Karpas-422 (cell line): ENCODE measurements around the gene PDK2. TPM values are rescaled to one million over a fixed set of nuclear protein-coding genes. Genes with fewer than 3 reads are reported as not detected.

Experiments
- DNase-seq: peaks from one replicate; pipeline ENCODE4 v3.0.0-alpha.2; 2015
- H2AFZ ChIP-seq: fragments of 200-600 bp; sonication (generic); 2 replicates; pipeline ENCODE4 v1.6.1; 2014; ENCODE audit warnings: antibody characterized with exemption, low read length, mixed read lengths
- H3K27ac ChIP-seq: fragments of 200-600 bp; sonication (generic); 2 replicates; pipeline ENCODE4 v1.5.1; 2014; ENCODE audit warnings: mild to moderate bottlenecking, low read length, moderate library complexity
- H3K27me3 ChIP-seq: fragments of 200-600 bp; sonication (generic); 2 replicates; pipeline ENCODE4 v1.6.1; 2014; ENCODE audit warnings: low read length, mixed read lengths
- H3K36me3 ChIP-seq: fragments of 200-600 bp; sonication (generic); 2 replicates; pipeline ENCODE4 v1.6.1; 2014; ENCODE audit warnings: low read length, mixed read lengths; ENCODE audit not compliant: insufficient read depth
- H3K4me1 ChIP-seq: fragments of 200-600 bp; sonication (generic); 2 replicates; pipeline ENCODE4 v1.6.1; 2014; ENCODE audit warnings: mild to moderate bottlenecking, low read length, mixed read lengths
- H3K4me2 ChIP-seq: fragments of 200-600 bp; sonication (generic); 2 replicates; pipeline ENCODE4 v1.6.1; 2014; ENCODE audit warnings: low read length, low read depth, mild to moderate bottlenecking; ENCODE audit not compliant: poor library complexity, severe bottlenecking
- H3K4me3 ChIP-seq: fragments of 200-600 bp; sonication (generic); 2 replicates; pipeline ENCODE4 v1.5.1; 2014; ENCODE audit warnings: mild to moderate bottlenecking, antibody characterized with exemption, low read length, mixed read lengths
- H3K79me2 ChIP-seq: fragments of 200-600 bp; sonication (generic); 2 replicates; pipeline ENCODE4 v1.6.1; 2014; ENCODE audit warnings: mild to moderate bottlenecking, low read length, mixed read lengths
- H3K9ac ChIP-seq: fragments of 200-600 bp; sonication (generic); 2 replicates; pipeline ENCODE4 v1.6.0; 2014; ENCODE audit warnings: low read length
- H3K9me2 ChIP-seq: fragments of 200-600 bp; sonication (generic), shearing (Covaris generic); replicated peaks from 2 replicates; pipeline ENCODE4 v1.6.0; 2014; ENCODE audit warnings: mild to moderate bottlenecking, low read length, moderate library complexity; ENCODE audit not compliant: insufficient read depth
- H3K9me3 ChIP-seq: fragments of 300-700, 200-600 bp; sonication (generic); 2 replicates; pipeline ENCODE4 v1.6.1; 2014; ENCODE audit warnings: low read length, mixed read lengths
- H4K20me1 ChIP-seq: fragments of 200-600 bp; sonication (generic); 2 replicates; pipeline ENCODE4 v1.6.1; 2014; ENCODE audit warnings: mild to moderate bottlenecking, antibody characterized with exemption, low read length, low read depth; ENCODE audit not compliant: insufficient read depth
- total RNA-seq: library from RNA; depleted of rRNA; stranded (reverse); fragments of >200 nt; shearing (Covaris generic); gene quantifications from 2 replicates; pipeline ENCODE4 v1.2.3, GENCODE V29; 2014; ENCODE audit warnings: low replicate concordance

Gene PDK2
- total RNA-seq, 1 experiment from 2014 or later = not detected

DNA sequence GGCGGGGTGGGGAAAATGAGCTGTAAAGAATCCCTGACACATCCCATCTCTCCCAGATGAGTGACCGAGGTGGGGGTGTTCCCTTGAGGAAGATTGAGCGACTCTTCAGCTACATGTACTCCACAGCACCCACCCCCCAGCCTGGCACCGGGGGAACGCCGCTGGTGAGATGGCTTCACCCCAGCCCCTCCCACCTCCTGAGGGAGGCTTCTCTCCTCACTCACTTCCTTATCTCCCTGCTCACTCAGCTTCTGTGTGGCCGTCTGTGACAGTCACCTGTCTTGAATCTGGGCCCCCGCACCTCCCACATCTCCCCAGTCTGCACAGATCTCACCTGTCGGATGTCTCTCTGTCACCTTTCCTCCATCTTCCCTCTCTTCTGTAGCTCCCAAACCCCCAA, 13.4 kb downstream of the PDK2 start:
- Histone ChIP-seq H3K36me3 (no peaks in the 10 kb centered on the region), H3K27ac (no peak overlapping the region), H3K27me3 (no peaks in the 10 kb centered on the region), H3K9ac (no peak overlapping the region), H3K4me1 (no peaks in the 10 kb centered on the region), H4K20me1 (no peaks in the 10 kb centered on the region), H3K4me3 (no peak overlapping the region), H2AFZ (no peak overlapping the region), H3K4me2 (no peak overlapping the region), H3K79me2 (no peaks in the 10 kb centered on the region), H3K9me2 (no peaks in the 10 kb centered on the region), H3K9me3 (no peaks in the 10 kb centered on the region)
- DNase-seq = no peak

DNA sequence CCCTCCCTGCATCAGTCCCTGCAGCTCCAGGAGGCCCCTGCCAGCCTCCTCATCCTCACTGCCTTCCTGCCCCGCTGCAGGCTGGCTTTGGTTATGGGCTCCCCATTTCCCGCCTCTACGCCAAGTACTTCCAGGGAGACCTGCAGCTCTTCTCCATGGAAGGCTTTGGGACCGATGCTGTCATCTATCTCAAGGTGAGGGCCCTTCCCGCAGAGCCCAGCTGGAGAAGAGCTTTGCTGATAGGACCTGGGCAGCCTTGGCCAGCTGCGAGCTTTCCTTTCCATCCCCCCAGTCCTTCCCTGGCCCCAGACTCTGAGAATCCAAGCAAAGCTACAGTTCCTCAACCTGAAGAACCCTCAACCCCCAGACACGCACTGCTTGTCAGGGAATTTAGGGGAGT, 14.1 kb downstream of the PDK2 start:
- Histone ChIP-seq H4K20me1 (no peaks in the 10 kb centered on the region), H3K4me2 (no peak overlapping the region), H3K4me3 (no peak overlapping the region), H3K9me2 (no peaks in the 10 kb centered on the region), H3K27me3 (no peaks in the 10 kb centered on the region), H3K4me1 (no peaks in the 10 kb centered on the region), H3K9ac (no peak overlapping the region), H2AFZ (no peak overlapping the region), H3K27ac (no peak overlapping the region), H3K79me2 (no peaks in the 10 kb centered on the region), H3K9me3 (no peaks in the 10 kb centered on the region), H3K36me3 (no peaks in the 10 kb centered on the region)
- DNase-seq = no peak

DNA sequence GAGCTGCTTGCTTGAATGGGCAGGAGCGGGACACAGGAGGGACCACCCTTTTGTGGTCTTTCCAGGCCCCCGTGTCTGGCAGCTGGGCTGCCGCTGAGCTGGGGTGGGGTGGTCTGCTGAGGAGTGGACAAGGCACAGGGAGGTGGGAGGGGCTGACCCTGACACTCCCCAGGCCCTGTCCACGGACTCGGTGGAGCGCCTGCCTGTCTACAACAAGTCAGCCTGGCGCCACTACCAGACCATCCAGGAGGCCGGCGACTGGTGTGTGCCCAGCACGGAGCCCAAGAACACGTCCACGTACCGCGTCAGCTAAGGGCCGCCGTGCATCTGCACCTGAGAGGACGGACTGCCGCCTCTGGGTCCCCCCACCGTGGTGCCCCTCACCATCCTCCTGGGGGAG, 14.6 kb downstream of the PDK2 start:
- H3K9ac ChIP-seq = no peak overlapping the region
- H3K79me2 ChIP-seq = no peaks in the 10 kb centered on the region
- no peaks in the 10 kb centered on the region for H3K4me1 ChIP-seq
- H3K36me3 ChIP-seq = no peaks in the 10 kb centered on the region
- no peak overlapping the region for H2AFZ ChIP-seq
- H3K27me3 ChIP-seq = no peaks in the 10 kb centered on the region
- H3K4me2 ChIP-seq = no peak overlapping the region
- no peaks in the 10 kb centered on the region for H4K20me1 ChIP-seq
- H3K9me3 ChIP-seq = no peaks in the 10 kb centered on the region
- H3K4me3 ChIP-seq = no peak overlapping the region
- no peaks in the 10 kb centered on the region for H3K9me2 ChIP-seq
- H3K27ac ChIP-seq = no peak overlapping the region
- no peak for DNase-seq

DNA sequence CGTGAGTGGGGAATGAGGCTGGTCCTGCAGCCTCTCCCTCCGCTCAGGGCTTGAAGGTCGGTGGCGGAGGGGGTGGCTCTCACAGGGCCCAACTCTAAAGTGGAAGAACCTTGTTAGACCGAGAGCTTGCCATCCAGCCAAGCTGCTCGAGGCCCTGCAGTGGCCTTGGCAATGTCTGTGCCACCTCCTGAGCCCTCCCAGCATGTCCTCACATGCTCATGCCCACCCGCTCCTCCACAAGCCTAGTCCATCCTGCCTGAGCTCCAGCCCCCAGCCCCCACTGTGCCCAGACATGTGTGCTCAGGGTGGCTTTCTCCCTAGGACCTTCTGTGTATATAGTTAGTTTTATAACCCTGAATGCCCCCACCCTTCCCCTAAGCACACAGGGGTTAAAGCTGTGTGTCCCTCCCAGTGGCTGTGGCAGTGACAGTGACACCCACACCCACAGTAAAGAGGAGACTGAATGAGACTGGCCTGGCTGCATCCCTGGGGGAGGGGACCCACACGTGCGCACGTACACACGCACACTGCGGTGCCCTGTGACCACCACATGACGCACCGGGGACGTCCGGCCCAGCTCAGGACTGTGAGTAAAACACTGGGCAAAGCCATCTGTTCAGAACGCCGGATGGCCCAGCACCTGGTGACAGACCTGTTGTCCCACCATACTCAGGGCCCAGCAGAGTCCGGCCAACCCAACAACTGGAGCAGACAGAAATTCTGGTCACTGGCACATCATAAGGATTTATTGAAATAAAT, 15.6 kb downstream of the PDK2 start:
- no peak overlapping the region for H3K27ac ChIP-seq
- H4K20me1 ChIP-seq = no peaks in the 10 kb centered on the region
- no peaks in the 10 kb centered on the region for H3K27me3 ChIP-seq
- no peaks in the 10 kb centered on the region for H3K9me3 ChIP-seq
- H3K4me3 ChIP-seq = no peak overlapping the region
- no peak overlapping the region for H3K4me2 ChIP-seq
- no peak overlapping the region for H3K9ac ChIP-seq
- H3K79me2 ChIP-seq = no peaks in the 10 kb centered on the region
- H3K36me3 ChIP-seq = no peaks in the 10 kb centered on the region
- H3K9me2 ChIP-seq = no peaks in the 10 kb centered on the region
- H3K4me1 ChIP-seq = no peaks in the 10 kb centered on the region
- DNase-seq = no peak
- no peak overlapping the region for H2AFZ ChIP-seq

DNA sequence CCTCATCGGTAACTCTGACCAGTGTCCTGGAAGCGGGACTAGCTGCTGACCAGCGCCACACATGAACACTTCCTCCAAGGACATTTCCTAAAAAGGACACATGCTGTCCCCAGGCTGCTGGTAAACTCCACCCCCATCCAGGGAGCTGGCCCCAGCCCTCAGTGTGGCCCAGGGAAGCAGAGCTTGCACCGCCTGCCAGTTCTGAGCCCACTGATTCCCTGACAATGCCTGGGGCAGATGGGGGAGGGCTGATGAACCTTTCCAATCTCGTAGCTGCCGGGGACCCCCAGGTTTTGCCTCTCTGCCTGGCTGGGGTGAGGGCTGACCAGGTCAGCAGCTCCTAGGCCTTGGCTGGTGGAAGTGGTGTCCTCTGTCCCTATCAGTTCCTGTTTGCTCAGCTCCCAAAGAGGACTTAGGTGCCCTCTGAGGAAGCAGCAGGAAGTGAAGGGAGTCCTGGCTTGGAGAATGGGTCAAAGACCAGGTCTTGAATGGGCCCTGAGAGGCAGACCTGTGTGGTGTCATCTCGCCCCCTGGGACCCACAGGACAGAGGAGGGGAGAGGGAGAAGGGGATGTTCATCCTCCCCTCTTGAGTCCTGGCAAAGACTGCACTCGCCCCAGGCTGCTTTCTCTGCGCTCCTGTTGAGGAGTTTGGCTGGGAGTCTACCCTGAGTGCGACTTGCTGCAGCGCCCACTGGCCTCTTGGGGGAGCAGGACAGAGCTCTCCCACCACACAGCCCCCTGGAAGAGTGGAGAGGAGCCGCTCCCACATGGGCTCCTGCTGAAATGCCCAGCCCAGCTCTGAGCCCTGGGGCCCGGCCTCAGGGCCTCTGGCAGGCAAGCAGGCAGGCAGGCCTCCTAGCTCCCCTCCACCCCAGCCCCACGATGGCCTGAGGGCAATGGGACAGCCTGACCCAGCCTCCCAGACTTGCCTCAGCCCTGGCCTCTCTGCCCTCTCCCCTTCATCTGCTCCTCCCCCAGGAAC, 16.8 kb downstream of the PDK2 start:
- Histone ChIP-seq H4K20me1 (no peaks in the 10 kb centered on the region), H3K36me3 (no peaks in the 10 kb centered on the region), H3K9ac (no peak overlapping the region), H3K27ac (no peak overlapping the region), H3K79me2 (no peaks in the 10 kb centered on the region), H3K27me3 (no peaks in the 10 kb centered on the region), H3K4me1 (no peaks in the 10 kb centered on the region), H3K9me3 (no peaks in the 10 kb centered on the region), H3K4me2 (no peak overlapping the region), H2AFZ (no peak overlapping the region), H3K9me2 (no peaks in the 10 kb centered on the region), H3K4me3 (no peak overlapping the region)
- no peak for DNase-seq

DNA sequence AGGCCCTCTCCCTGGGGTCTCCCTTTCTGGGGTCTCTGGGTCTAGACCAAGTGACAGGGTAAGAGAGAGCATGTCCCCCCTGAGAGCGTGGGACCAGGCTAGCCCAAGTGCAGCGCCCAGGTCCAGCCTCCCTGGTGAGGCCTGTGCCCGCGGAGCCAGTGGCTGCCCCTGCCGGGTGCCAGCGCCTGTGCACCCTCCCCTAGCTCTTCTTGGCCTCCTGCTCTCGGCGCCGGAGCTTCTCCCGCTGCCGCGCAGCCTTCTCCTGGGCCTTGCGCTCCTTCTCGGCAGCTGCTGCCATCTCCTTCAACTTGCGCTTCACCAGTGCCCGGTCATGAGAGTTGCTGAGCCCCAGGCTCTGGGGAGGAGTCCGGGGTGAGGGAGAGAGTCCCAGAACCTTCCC, 17.5 kb downstream of the PDK2 start:
- Histone ChIP-seq H4K20me1 (no peaks in the 10 kb centered on the region), H3K9me3 (no peaks in the 10 kb centered on the region), H3K4me1 (no peaks in the 10 kb centered on the region), H3K36me3 (no peaks in the 10 kb centered on the region), H3K27me3 (no peaks in the 10 kb centered on the region), H3K79me2 (no peaks in the 10 kb centered on the region), H3K27ac (no peak overlapping the region), H3K4me2 (no peak overlapping the region), H3K9ac (no peak overlapping the region), H3K9me2 (no peaks in the 10 kb centered on the region), H2AFZ (no peak overlapping the region), H3K4me3 (no peak overlapping the region)
- DNase-seq = no peak

DNA sequence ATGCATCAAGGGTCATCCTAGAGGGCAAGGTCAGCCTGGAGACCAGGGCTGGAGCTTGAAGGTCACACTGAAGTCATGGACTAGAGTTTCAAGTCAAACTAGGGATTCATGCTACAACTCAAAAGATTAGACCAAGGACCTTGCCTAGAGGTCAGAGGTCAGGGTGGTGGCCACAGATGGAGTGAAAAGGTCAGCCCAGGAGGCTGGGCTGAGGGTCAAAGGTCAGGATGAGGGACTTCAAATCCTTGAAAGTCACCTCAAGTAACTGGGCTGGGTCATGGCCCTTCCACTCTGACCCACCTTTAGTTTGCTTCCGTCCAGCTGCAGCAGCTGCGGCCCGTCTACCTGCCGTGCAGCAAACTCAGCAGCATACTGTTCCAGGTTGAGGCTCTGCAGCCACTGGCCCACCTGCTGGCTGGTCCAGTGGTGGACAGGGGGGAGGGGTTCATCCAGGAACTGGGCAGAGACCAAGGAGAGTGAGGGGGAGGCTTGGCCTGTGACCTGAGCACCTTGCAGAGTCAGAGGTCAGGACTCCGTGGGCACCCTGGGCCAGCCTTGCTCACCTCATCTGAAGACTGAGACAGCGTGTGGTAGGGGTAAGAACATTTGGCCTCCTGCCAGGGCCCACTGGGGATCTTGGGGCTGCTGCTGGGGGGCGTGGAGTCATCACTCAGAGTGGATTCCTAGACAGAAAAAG, 18.6 kb downstream of the PDK2 start:
- H2AFZ ChIP-seq = no peak overlapping the region
- H3K9me3 ChIP-seq = no peaks in the 10 kb centered on the region
- no peak overlapping the region for H3K4me2 ChIP-seq
- no peaks in the 10 kb centered on the region for H3K27me3 ChIP-seq
- no peaks in the 10 kb centered on the region for H3K36me3 ChIP-seq
- no peaks in the 10 kb centered on the region for H3K79me2 ChIP-seq
- H4K20me1 ChIP-seq = no peaks in the 10 kb centered on the region
- no peaks in the 10 kb centered on the region for H3K9me2 ChIP-seq
- DNase-seq = no peak
- H3K4me1 ChIP-seq = no peaks in the 10 kb centered on the region
- no peak overlapping the region for H3K4me3 ChIP-seq
- no peak overlapping the region for H3K27ac ChIP-seq
- H3K9ac ChIP-seq = no peak overlapping the region

DNA sequence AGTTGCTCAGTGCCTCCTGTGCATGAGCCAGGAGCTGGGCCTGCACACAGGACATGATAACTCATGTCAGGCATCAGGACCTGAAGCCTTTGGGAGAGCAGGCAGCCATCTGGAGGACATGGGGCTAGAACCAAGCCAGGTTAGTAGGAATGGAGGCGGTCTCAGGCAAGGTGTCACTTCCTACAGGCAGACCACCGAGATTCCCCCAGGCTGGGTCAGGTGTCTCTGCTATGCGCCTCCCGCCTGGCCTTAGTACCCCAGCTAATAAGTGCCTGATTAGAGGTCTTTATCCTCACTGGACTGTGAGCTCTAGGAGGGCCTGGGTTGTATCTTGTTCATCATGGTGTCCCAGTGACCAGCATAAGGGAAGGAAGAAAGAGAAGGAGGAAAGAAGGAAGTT, 19.2 kb downstream of the PDK2 start:
- Histone ChIP-seq H3K9me2 (no peaks in the 10 kb centered on the region), H3K27ac (no peak overlapping the region), H3K4me2 (no peak overlapping the region), H3K9me3 (no peaks in the 10 kb centered on the region), H3K4me3 (no peak overlapping the region), H4K20me1 (no peaks in the 10 kb centered on the region), H3K79me2 (no peaks in the 10 kb centered on the region), H2AFZ (no peak overlapping the region), H3K27me3 (no peaks in the 10 kb centered on the region), H3K36me3 (no peaks in the 10 kb centered on the region), H3K9ac (no peak overlapping the region), H3K4me1 (no peaks in the 10 kb centered on the region)
- DNase-seq = no peak
